PC-3 (cell line): ENCODE measurements around the gene LDLRAP1.

Source experiments
- CTCF ChIP-seq: fragments of 300-600 bp; sonication (generic); conservative IDR thresholded peaks from 2 replicates; pipeline ENCODE4 v1.5.1; 2017; ENCODE audit warnings: antibody characterized with exemption, low read depth, mild to moderate bottlenecking, low read length
- EZH2 ChIP-seq: fragments of 300-600 bp; sonication (generic); IDR thresholded peaks from one replicate; pipeline ENCODE4 v1.6.1; 2017; ENCODE audit warnings: antibody characterized with exemption, mild to moderate bottlenecking, low read length; ENCODE audit not compliant: unreplicated experiment
- EZH2phosphoT487 ChIP-seq: fragments of 300-600 bp; sonication (generic); IDR thresholded peaks from 2 replicates; pipeline ENCODE4 v1.6.1; 2018; ENCODE audit warnings: mild to moderate bottlenecking, antibody characterized with exemption, low read length, borderline replicate concordance

- TF ChIP-seq EZH2: no peak
- TF ChIP-seq CTCF: no peak
- no peak for TF ChIP-seq EZH2phosphoT487
Observed at GRCh38 chr1:25513666-25514065, 29.7 kb upstream of the LDLRAP1 start.
